NCI-H2029 (cell line): ENCODE results near the gene AFTPH.
"Not testable (repeated sequence)": the region's sequence is repeated elsewhere in the genome, so short reads cannot be mapped to it uniquely, and the experiment has no call there.

Source experiments
- DNase-seq: peaks from one replicate; lab custom pipeline; 2025; lab: John Stamatoyannopoulos, UW

Gene AFTPH

DNA sequence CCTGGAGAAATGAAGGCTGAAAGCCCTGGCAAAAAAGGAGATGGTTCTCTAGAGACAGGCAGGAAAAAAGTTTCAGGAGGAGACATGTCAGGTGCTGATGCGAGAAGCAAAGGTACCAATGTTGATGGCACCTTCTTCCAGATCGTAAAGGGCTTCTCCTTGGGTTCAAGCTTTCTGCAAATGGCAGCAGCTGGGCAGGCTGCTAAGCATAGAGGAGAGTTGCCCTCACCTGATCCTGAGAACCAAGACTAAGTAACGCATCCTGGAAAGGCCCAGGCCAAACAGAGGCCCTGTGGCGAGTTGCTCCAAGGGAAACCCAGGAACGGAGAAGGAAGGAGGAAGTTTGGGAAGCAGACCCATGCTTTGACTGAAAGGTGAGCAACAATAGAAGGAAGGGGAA lies 23.6 kb upstream of the AFTPH start:
- no peak for DNase-seq

- no peak for DNase-seq
Measured at GRCh38 chr2:64501946-64502345, 22.2 kb upstream of the AFTPH start.

DNA sequence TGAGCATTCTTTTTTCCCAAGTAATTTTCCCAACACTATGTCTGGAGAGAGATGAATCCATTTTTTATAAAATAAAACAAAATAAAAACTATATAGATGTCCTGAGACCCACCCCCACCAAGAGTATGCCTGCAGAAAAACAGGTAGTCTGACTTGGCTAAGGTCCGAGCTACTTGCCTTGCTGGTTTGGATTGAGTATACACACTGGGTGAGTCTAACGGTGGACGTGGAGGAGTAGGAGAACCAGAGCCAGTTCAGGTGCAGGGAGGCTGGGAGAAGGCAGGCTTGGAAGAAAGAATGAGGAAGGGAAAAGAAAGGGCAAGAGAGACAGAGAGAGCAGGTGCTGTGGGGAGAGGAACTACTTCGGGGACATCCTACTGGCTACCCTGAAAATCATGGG lies 21.3 kb upstream of the AFTPH start:
- DNase-seq: no peak

GRCh38 chr2:64504774-64505720 lies 19.1 kb upstream of the AFTPH start:
- no peak for DNase-seq

DNA sequence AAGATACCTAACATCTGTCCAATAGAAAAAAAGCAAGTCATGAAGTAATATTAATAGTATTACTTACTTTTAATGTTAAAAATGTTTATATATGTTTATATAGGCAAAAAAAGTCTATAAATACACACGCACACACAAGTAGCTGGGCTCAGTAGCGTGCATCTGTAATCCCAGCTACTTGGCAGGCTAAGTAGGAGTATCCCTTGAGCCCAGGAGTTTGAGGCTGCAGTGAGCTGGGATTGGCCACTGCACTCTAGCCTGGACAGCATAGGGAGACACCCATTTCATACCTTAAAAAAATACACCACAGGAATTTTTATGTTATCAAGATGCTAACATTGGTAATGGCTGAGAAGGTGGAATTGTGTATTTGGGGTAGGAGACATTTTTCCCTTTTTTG lies 17.4 kb upstream of the AFTPH start:
- DNase-seq: no peak

DNA sequence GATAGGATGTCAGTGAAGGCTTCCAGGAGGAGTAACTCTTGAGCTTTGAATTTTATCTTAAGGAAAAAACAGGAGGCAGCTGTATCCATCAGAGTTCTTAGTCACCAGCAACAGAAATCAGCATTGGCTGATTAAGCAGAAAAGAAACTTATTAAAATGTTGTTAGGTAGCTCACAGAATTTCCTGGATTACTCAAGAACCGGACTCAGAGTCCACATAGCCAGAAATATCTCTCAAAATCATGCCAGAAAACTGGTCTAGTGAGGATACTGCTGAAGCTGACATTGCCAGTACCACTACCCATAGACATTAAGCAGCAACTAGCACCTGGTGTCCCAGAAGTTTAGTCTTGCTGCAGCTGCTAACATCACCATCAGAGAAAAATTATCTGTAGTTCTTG lies 10.1 kb upstream of the AFTPH start:
- DNase-seq: no peak

DNA sequence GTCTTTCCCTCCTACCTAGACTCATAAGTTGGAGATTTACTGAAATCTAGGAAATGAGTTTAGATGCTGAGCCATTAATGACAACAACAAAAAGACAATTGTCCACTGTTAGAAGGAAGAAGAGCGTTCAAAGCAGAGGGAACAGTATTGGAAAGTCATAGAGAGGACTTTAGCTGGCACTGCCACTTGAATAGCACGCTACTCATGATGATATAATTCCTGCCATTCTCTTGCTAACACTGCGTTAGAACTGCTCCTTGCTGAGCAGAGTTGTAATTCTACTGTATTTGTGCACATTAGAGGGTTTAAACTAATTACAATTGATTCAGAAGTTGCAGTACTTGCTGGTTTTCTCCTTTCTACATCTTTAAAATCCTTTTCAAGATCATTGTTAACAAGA lies 9.0 kb upstream of the AFTPH start:
- no peak for DNase-seq

- DNase-seq: no peak
Measured at GRCh38 chr2:64516651-64517510, 7.2 kb upstream of the AFTPH start.

- no peak for DNase-seq
Measured at GRCh38 chr2:64517511-64517884, 6.6 kb upstream of the AFTPH start.

- peak; percentile 66 for DNase-seq
Measured at GRCh38 chr2:64522843-64523428, 1.2 kb upstream of the AFTPH start.

- no peak for DNase-seq
Measured at GRCh38 chr2:64524604-64525316, 632 bp downstream of the AFTPH start.

DNA sequence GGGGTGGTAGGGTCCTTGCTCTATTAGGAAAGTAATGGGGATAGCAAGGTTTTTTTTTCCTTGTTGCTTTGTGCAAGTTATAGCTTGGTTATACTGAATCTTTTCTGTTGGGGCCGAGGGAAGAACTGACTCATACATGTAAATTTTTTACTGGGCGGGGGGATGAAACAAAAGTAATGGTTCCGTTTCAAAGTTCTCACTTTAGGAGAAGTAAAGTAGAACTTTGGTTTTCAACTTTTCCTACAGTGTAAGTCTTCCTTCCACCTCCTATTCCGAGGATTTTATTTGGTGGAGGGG lies 1.1 kb downstream of the AFTPH start:
- DNase-seq: no peak

DNA sequence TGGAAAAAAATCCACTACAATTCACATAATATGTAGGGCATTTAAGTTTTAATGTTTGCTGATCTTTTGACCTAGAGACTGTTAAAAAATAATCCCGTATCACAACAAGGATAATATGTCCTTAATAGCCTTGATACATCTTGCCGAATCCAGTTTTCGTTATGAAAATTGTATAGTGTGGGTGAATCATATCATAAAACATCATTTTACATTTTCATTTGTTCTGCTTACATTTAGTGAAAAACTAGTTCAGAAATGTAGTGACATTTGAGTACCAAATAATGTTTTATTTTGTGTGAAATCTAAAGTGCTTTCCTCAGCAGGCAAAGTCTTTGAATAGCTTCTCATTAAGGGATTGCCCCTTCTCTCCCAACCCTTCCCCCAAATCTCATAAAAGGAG lies 1.9 kb downstream of the AFTPH start:
- no peak for DNase-seq

- DNase-seq: not testable (repeated sequence)
Measured at GRCh38 chr2:64530946-64531345, 6.8 kb downstream of the AFTPH start.

DNA sequence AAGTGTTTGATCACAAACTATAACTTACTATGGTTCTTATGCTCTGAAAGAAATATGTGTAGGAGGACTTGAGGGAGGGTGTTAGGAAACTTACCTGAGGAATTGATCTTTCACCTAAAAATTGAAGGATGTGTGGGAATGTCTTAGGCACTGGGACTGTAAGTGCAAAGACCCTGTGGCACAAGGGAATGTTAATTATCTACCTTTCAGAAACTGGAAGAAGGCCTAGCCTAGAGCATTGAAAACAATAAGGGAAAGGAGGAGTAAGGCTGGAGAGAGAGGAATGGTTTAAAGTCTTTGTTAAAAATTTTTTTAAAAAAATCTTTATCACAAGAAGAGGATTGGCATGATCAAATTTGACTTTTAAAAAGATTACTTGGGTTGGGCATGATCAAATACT lies 7.9 kb downstream of the AFTPH start:
- no peak for DNase-seq

DNA sequence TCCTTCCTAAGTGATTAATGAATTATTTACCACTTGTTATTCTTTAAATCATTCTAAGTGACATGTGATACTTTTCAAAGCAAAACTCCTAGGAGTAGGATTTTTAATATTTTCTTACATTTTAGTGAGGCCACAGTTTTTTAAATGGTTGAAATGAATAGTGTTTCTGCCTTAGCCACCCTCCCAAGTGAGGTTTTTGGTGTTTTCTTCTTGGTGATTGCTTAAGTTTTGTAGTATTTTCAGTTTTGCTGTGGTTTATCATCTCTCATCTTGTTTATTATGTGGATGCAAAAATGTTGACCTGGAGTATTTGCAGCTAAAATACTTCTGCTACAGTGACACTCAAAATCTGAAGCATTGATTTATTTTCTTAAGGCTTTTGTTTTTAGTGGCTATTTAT lies 9.8 kb downstream of the AFTPH start:
- DNase-seq: no peak

DNA sequence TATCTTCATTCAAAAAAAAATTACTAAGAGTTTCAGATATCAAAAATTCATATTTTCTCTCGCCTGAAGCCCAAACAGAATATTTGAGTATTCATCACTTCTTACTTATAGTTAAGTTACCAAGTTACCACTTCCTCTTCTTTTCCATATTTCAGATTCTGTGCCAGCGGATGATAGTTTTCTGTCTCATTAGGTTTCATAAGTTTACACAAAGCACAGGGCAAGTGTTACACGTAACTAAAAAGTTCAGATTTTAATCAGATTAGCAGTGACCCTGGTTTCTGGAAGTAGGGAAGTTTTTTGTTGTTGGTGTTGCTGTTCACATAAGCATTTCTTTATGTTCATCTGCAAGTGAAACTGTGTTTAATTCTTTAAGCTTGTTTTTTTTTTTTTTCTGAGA lies 10.2 kb downstream of the AFTPH start:
- DNase-seq: no peak

GRCh38 chr2:64535024-64535423 lies 10.9 kb downstream of the AFTPH start:
- no peak for DNase-seq

- no peak for DNase-seq
Measured at GRCh38 chr2:64537991-64538390, 13.9 kb downstream of the AFTPH start.

GRCh38 chr2:64538764-64539433 lies 14.8 kb downstream of the AFTPH start:
- DNase-seq: no peak

- no peak for DNase-seq
Measured at GRCh38 chr2:64540615-64541014, 16.5 kb downstream of the AFTPH start.

DNA sequence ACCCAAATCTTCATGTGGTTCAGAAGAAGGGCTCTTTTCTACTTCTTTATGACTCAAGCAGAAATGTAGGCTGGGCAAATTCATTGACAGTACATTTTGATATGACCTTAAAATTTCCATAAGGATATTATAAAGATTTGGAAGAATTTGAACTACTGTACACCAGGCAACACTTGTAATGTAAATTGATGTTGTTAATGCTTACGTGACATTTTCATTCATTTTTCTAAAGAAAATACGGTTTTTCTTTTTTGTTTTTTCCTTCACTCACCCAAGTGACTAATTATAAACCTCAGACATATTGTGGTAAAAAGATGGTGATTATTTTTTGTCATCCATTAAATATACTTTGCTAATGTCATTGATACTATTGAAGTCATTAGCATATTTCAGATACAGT lies 17.4 kb downstream of the AFTPH start:
- no peak for DNase-seq
